Astrocyte (in vitro differentiated cells and primary cell): ENCODE results near the gene SCUBE3.

Experiments used
- CTCF ChIP-seq: IDR thresholded peaks from 2 replicates; pipeline ENCODE4 v1.5.1; 2011; ENCODE audit warnings: low read depth, mild to moderate bottlenecking, inconsistent platforms, low read length, moderate library complexity; ENCODE audit not compliant: insufficient read depth
- EZH2 ChIP-seq: IDR thresholded peaks from 2 replicates; pipeline ENCODE4 v1.6.1; 2012; ENCODE audit warnings: mild to moderate bottlenecking, low read length, inconsistent platforms; ENCODE audit not compliant: insufficient read depth

DNA sequence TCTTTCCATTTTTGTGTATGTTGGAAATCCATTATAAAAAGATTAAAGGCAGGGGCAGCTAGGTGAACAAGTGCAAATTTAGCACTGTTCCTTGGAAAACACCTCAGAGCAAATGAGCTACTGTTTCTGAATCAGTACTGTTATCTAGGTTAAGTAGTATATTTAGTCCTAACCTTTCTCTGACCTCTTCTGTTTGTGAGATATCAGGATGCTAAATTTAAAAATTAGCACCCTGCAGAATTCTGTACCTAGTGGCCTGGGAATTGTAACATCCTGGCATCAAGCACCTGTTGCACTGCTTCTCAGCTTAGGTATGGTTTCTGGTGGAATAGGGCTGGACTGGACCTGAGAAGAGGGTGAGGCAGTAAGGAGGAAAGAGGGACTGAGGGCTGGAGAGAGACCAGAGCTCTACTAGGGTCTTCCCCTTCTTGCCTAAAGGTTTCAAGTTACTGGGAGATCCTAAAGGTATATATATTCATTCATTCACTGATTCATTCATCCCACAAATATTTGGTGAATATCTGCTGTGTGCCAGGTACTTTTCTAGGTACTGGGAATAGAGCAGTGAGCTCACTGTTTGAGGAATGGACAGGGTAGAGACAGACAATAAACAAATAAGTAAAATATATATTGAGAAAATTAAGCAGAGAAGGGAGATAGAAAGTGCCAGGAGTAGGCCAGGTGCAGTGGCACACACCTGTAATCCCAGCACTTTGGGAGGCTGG is 51.0 kb downstream of the SCUBE3 start:
- TF ChIP-seq CTCF (no peak), EZH2 (no peak)
